Measurements from ENCODE around the gene DHRS1.
A peak's percentile ranks its signal among the peaks of the same experiment; 100 is the strongest.

Gene DHRS1

DNA sequence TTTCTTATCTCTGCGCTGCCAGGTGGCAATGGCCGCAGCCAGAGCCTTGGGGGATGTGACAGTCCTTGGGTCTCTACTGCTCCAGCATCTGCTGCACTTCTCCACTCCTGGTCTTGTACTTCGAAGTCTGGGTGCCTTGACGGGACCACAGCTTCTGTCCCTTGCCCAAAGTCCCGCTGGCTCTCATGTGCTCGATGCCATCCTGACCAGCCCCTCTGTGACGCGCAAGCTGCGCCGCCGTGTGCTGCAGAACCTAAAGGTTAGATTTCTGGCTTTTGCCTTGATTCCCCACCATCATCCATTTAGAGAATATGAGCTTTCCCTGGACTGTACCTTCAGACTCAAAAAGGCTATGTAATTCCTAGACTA lies 4.4 kb upstream of the DHRS1 start:
- Histone ChIP-seq H3K27me3 (ENCODE audit: insufficient read depth, low read length) (no peaks in the 10 kb centered on the region), H3K4me1 (ENCODE audit: insufficient read depth, low read length) (0 out of 2 replicates have a peak, but pooled peaks cover 3% of the 10 kb centered on the region), H3K9me3 (ENCODE audit: insufficient read depth, low read depth, low read length) (no peaks in the 10 kb centered on the region), H3K4me3 (ENCODE audit: low read length) (no peak overlapping the region), H3K9ac (ENCODE audit: low read depth, low read length) (no peak overlapping the region), H3K27ac (ENCODE audit: low read length) (no peak overlapping the region), H3K36me3 (ENCODE audit: insufficient read depth, low read depth, low read length) (peaks cover 70% of the 10 kb centered on the region)

DNA sequence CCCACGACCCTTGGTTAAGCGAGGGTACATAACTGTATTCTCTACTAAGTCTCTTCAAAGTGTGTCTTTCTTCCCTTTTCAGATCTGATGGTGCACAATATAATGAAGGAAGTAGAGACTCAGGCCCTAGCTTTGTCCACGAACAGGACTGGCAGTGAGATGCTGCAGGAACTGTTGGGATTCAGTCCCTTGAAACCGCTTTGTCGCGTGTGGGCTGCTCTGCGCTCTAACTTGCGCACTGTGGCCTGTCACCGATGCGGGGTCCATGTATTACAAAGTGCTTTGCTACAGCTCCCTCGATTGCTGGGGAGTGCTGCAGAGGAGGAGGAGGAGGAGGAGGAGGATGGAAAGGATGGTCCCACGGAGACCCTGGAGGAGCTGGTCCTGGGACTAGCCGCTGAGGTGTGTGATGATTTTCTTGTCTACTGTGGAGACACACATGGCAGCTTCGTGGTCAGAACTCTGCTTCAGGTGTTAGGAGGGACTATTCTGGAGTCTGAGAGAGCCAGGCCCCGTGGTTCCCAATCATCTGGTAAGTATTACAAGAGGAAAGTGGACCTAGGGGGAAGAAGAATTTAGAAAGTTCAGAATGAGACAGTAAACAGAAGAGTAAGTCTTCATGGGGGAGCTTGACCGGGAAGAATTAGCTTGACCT lies 873 bp upstream of the DHRS1 start:
- Histone ChIP-seq H3K36me3 (ENCODE audit: insufficient read depth, low read depth, low read length) (peaks cover 54% of the 10 kb centered on the region), H3K27ac (ENCODE audit: low read length) (peak overlapping the region; percentile 25)

DNA sequence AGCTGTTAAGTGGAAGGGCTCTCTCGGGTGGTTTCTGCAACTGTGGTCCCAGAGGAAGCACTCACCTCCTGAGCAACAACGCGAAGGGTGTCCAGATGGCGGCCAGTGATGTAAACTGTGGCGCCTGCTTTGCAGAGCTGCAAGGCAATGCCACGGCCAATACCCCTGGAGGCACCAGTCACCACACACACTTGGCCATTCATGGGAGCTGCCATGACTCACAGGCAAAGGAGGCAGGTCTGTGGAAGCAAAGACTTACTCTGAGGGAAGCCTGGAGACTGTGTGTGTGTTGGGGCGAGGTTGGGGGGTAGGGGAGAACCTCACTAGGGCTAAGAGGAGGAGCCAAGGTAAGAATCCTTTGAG lies 707 bp downstream of the DHRS1 start:
- no peak overlapping the region for H3K27ac ChIP-seq (ENCODE audit: low read length)
- no peaks in the 10 kb centered on the region for H3K27me3 ChIP-seq (ENCODE audit: insufficient read depth, low read length)
- H3K9me3 ChIP-seq (ENCODE audit: insufficient read depth, low read depth, low read length) = no peaks in the 10 kb centered on the region
- peak overlapping the region; percentile 91 for H3K4me3 ChIP-seq (ENCODE audit: low read length)
- H3K9ac ChIP-seq (ENCODE audit: low read depth, low read length) = peak overlapping the region; percentile 78
- H3K36me3 ChIP-seq (ENCODE audit: insufficient read depth, low read depth, low read length) = peaks cover 42% of the 10 kb centered on the region
- H3K4me1 ChIP-seq (ENCODE audit: insufficient read depth, low read length) = 0 out of 2 replicates have a peak, but pooled peaks cover 3% of the 10 kb centered on the region

More for the DNA sequence above, 873 bp upstream of the DHRS1 start:
- no peaks in the 10 kb centered on the region for H3K9me3 ChIP-seq (ENCODE audit: insufficient read depth, low read depth, low read length)
- peak overlapping the region; percentile 78 for H3K9ac ChIP-seq (ENCODE audit: low read depth, low read length)
- no peaks in the 10 kb centered on the region for H3K27me3 ChIP-seq (ENCODE audit: insufficient read depth, low read length)
- H3K4me3 ChIP-seq (ENCODE audit: low read length) = peak overlapping the region; percentile 91
- H3K4me1 ChIP-seq (ENCODE audit: insufficient read depth, low read length) = 0 out of 2 replicates have a peak, but pooled peaks cover 3% of the 10 kb centered on the region

DNA sequence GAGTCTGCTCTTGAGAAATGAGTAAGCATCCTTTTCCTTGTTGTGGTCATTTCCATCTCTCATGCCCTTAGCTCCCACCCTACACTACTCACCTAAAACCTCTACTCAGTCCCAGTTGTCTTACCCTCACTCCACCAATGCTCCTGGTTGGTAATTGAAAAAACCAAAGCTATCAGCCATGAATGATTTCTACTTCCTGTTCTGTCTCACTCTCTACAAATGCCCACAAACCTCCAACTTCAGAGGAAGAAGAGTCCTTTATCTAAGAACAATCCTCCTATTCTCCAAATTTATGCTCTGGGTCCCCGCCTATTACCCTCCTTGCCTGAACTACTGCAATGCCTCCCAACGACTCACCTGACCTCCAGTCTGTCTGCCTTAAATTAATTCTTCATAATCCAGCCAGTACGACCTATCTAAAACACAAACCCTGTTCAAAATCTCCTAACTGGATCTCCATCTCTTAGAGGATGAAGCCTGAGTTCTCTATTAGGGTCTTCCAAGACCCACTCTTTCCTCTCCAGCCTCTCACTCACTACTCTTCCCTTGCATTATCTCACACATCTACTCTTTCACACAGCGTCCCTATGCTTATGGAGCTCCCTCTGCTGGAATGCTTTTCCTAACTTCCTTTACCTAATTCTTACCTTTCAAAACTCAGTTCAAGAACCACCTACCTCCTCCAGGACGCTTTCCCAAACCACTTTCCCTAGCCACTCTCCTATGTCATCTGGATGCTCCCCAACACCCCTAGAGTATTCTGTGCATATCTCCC lies 2.2 kb downstream of the DHRS1 start:
- Histone ChIP-seq H3K4me1 (ENCODE audit: insufficient read depth, low read length) (0 out of 2 replicates have a peak, but pooled peaks cover 3% of the 10 kb centered on the region), H3K4me3 (ENCODE audit: low read length) (no peak overlapping the region), H3K9me3 (ENCODE audit: insufficient read depth, low read depth, low read length) (no peaks in the 10 kb centered on the region), H3K36me3 (ENCODE audit: insufficient read depth, low read depth, low read length) (peaks cover 33% of the 10 kb centered on the region), H3K9ac (ENCODE audit: low read depth, low read length) (no peak overlapping the region), H3K27ac (ENCODE audit: low read length) (no peak overlapping the region), H3K27me3 (ENCODE audit: insufficient read depth, low read length) (no peaks in the 10 kb centered on the region)

DNA sequence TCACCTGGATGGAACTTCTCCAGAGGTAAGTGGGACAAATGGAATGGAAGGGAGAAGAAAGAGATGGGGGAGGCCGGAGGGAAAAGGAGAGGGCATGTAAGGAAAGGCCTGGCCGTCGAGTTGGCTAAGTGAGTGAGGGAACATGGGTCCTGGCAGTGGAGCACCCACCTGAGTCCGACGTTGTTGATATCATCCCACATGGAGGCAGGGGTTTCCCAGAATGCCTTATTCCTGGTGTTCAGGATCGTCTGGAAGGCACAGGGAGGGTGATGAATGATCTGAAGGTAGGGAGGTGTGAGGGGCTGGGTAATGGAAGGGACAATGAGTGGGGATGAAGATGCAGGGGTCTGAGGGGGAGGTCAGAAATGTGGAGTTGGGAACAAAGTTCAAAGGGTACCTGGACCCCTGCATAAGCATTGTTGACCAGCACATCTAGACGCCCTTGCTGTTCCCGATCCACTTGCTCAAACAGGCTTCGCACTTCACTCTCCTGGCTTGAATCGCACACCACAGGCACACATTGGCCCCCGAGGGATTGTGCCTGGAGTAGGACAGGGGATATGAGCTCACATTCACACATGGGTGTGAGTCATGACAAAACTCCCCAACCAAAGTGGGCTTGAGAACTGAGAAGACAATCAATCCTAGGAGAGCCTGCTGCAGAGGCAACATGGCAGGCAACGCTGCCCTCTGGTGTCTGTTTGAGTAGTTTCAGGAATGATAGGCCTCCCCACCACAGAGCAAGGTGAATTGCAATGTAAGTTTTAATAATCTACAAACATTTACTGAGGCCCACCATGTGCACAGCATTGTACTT lies 3.0 kb downstream of the DHRS1 start:
- Histone ChIP-seq H3K36me3 (ENCODE audit: insufficient read depth, low read depth, low read length) (peaks cover 32% of the 10 kb centered on the region), H3K4me3 (ENCODE audit: low read length) (no peak overlapping the region), H3K9me3 (ENCODE audit: insufficient read depth, low read depth, low read length) (no peaks in the 10 kb centered on the region)

DNA sequence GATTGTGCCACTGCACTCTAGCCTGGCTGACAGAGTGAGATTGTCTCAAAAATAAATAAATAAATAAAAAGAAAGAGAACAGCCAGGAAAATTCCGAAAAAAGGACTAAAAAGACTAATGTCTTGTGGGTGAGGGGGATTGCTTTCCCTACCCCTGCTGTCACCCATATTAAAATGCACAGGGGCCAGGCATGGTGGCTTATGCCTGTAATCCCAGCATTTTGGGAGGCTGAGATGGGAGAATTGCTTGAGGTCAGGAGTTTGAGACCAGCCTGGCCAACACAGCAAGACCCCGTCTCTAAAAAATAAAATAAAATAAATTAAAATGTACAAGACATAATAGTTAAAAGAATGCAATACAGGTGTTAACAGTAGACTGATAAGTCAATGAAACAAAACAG lies 6.1 kb downstream of the DHRS1 start:
- no peaks in the 10 kb centered on the region for H3K9me3 ChIP-seq (ENCODE audit: insufficient read depth, low read depth, low read length)
- no peaks in the 10 kb centered on the region for H3K27me3 ChIP-seq (ENCODE audit: insufficient read depth, low read length)
- no peak overlapping the region for H3K9ac ChIP-seq (ENCODE audit: low read depth, low read length)
- no peaks in the 10 kb centered on the region for H3K4me1 ChIP-seq (ENCODE audit: insufficient read depth, low read length)
- H3K4me3 ChIP-seq (ENCODE audit: low read length) = no peak overlapping the region
- no peak overlapping the region for H3K27ac ChIP-seq (ENCODE audit: low read length)
- H3K36me3 ChIP-seq (ENCODE audit: insufficient read depth, low read depth, low read length) = peaks cover 31% of the 10 kb centered on the region

More for the DNA sequence above, 3.0 kb downstream of the DHRS1 start:
- Histone ChIP-seq H3K27me3 (ENCODE audit: insufficient read depth, low read length) (no peaks in the 10 kb centered on the region), H3K9ac (ENCODE audit: low read depth, low read length) (no peak overlapping the region), H3K27ac (ENCODE audit: low read length) (no peak overlapping the region), H3K4me1 (ENCODE audit: insufficient read depth, low read length) (0 out of 2 replicates have a peak, but pooled peaks cover 3% of the 10 kb centered on the region)

DNA sequence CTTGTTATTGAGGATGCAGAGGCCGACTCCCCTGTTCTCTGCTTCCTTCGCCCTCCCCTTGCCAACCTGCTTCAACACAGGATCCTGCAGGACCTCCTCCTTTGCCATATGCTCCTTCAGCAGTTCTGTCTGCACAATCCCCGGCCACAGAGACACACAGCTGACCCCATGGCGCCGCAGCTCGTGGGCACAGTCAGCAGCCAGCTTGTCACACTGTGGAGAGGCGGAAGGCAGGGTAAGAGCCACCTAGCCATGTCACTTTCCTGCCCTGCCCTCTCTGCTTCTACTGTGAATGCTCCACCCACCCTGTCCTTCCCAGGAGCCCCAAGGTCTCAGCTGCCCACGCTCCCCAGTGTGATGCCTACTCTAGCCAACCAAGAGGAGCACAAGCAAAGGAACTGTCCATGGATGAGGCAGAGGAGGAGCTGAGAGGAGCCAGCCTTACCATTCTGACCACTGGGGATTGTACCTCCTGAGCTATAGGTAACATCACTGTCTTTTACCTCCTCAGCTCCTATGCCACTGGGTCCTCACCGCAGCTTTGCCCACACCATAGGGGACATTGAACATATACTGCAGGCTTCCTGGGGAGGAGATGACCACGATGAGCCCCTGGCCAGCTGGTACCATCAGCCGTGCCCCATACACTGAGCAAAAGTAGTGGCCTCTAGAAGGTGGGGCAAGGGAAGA lies 7.3 kb downstream of the DHRS1 start:
- no peak overlapping the region for H3K4me3 ChIP-seq (ENCODE audit: low read length)
- no peak overlapping the region for H3K9ac ChIP-seq (ENCODE audit: low read depth, low read length)
- H3K27ac ChIP-seq (ENCODE audit: low read length) = no peak overlapping the region
- H3K4me1 ChIP-seq (ENCODE audit: insufficient read depth, low read length) = no peaks in the 10 kb centered on the region
- H3K27me3 ChIP-seq (ENCODE audit: insufficient read depth, low read length) = no peaks in the 10 kb centered on the region
- H3K36me3 ChIP-seq (ENCODE audit: insufficient read depth, low read depth, low read length) = peaks cover 31% of the 10 kb centered on the region
- no peaks in the 10 kb centered on the region for H3K9me3 ChIP-seq (ENCODE audit: insufficient read depth, low read depth, low read length)

DNA sequence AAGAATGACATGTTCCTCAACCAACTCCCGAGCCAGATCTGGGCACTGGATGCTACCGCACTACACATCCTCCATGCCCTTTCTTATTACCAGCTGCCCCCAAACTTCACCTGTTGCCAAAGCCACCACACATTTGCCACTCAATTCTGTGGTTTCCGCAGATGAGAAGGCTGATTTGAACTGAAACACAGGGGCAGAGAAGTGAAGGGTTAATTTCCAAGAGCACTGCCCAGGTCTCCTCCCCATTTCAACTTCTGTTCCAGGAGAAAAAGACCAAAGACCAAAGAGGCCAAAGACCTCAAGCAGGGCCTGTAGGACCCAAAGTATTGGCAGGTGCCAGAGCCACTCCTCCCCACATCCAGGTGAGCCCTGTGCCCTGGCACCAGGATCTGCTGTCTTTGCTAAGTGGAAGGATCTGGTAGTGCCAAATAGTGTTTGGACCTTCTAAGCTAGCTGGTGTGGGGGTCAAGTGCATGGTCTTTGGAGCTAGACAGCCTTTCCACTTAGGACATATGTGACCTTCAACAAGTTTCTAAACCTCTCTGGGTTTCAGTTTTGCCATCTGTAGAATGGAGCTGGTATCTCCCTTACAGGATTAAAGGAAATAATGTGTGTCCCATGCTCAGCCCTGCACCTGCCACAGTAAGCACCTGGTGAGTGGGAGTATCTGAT lies 8.0 kb downstream of the DHRS1 start:
- Histone ChIP-seq H3K27me3 (ENCODE audit: insufficient read depth, low read length) (no peaks in the 10 kb centered on the region), H3K9ac (ENCODE audit: low read depth, low read length) (no peak overlapping the region), H3K4me1 (ENCODE audit: insufficient read depth, low read length) (no peaks in the 10 kb centered on the region), H3K4me3 (ENCODE audit: low read length) (no peak overlapping the region), H3K27ac (ENCODE audit: low read length) (no peak overlapping the region), H3K9me3 (ENCODE audit: insufficient read depth, low read depth, low read length) (no peaks in the 10 kb centered on the region), H3K36me3 (ENCODE audit: insufficient read depth, low read depth, low read length) (peaks cover 31% of the 10 kb centered on the region)

DNA sequence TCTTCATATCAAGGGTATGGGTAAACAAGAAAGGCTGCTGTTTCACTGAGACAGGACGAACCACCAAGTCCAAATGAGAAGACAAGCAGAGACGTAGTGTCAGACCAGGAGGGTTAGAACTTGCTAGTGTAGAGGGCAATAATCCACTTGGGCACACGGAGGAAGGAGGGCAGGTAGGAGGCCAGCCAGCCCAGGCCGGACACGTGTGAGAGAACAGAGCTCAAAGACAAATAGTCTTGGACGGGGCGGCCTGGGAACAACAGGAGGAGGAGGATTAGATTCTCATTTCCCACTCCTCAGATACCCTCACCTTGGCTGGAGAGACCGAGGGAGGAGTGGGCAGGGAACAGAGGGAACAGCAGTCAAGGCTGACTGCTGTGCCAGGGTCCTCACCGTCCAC lies 8.8 kb downstream of the DHRS1 start:
- Histone ChIP-seq H3K4me3 (ENCODE audit: low read length) (no peak overlapping the region), H3K4me1 (ENCODE audit: insufficient read depth, low read length) (no peaks in the 10 kb centered on the region), H3K27me3 (ENCODE audit: insufficient read depth, low read length) (no peaks in the 10 kb centered on the region), H3K27ac (ENCODE audit: low read length) (no peak overlapping the region), H3K9me3 (ENCODE audit: insufficient read depth, low read depth, low read length) (no peaks in the 10 kb centered on the region), H3K36me3 (ENCODE audit: insufficient read depth, low read depth, low read length) (peaks cover 24% of the 10 kb centered on the region), H3K9ac (ENCODE audit: low read depth, low read length) (no peak overlapping the region)

DNA sequence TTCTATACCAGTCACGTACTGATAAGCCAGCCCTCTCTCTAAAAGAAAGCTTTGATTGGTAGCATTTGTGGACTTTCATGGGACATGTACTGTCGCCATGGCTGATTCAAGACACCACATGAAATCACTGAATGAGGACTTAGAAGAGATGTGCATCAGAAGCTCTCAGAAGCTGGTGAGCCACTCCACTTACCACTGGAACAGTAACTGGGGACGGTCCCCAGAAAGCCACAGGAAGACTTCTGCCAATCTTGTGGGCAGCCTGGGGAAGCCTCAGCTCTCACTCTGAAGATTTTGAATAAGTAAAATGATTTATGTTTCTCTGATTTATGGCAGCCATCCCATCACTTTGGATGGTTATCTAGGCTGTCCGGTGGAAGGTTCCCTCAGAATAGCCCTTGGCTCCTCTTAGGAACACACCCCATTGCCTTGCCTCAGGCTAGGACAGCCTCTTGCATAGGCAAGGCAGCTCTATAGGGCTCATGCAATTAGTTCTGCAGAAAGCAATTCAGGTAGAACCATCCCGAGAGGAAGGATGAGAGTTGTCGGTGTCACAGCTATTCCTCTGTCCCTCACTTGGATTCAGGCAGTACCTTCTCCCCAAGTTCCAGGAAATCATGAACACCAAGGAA lies 9.8 kb downstream of the DHRS1 start:
- H3K4me3 ChIP-seq (ENCODE audit: low read length) = no peak overlapping the region
- no peaks in the 10 kb centered on the region for H3K9me3 ChIP-seq (ENCODE audit: insufficient read depth, low read depth, low read length)
- no peaks in the 10 kb centered on the region for H3K4me1 ChIP-seq (ENCODE audit: insufficient read depth, low read length)
- H3K36me3 ChIP-seq (ENCODE audit: insufficient read depth, low read depth, low read length) = peaks cover 17% of the 10 kb centered on the region
- no peaks in the 10 kb centered on the region for H3K27me3 ChIP-seq (ENCODE audit: insufficient read depth, low read length)
- no peak overlapping the region for H3K9ac ChIP-seq (ENCODE audit: low read depth, low read length)
- no peak overlapping the region for H3K27ac ChIP-seq (ENCODE audit: low read length)
